Fibroblast of lung (primary cell): Measurements from ENCODE around the gene MIPOL1. TPM values are rescaled to one million over a fixed set of nuclear protein-coding genes. Genes with fewer than 3 reads are reported as not detected.
"Not testable (repeated sequence)": the region's sequence is repeated elsewhere in the genome, so short reads cannot be mapped to it uniquely, and the experiment has no call there.

Experiments used
- DNase-seq, 2 donors: peaks; one replicate each; pipeline versions ENCODE4 v3.0.0 to v3.0.0-alpha.2; 2010; ENCODE audit warnings: low read depth in 2 of 2
- H2AFZ ChIP-seq: 2 replicates; pipeline ENCODE4 v1.5.1; 2012; ENCODE audit warnings: low read length, control low read depth, inconsistent platforms
- H3K27ac ChIP-seq: 2 replicates; pipeline ENCODE4 v1.5.1; 2011; ENCODE audit warnings: low read length, control low read depth; ENCODE audit not compliant: insufficient read depth
- H3K27me3 ChIP-seq: 2 replicates; pipeline ENCODE4 v1.5.1; 2011; ENCODE audit warnings: mild to moderate bottlenecking, low read length; ENCODE audit not compliant: control insufficient read depth, insufficient read depth
- H3K36me3 ChIP-seq: 2 replicates; pipeline ENCODE4 v1.5.1; 2011; ENCODE audit warnings: low read length; ENCODE audit not compliant: control insufficient read depth, insufficient read depth
- H3K4me1 ChIP-seq: 2 replicates; pipeline ENCODE4 v1.5.1; 2011; ENCODE audit warnings: low read length; ENCODE audit not compliant: control insufficient read depth, insufficient read depth; ENCODE audit errors: extremely low read depth
- H3K4me2 ChIP-seq: 2 replicates; pipeline ENCODE4 v1.5.1; 2011; ENCODE audit warnings: low read length, control low read depth; ENCODE audit not compliant: insufficient read depth; ENCODE audit errors: extremely low read depth
- H3K4me3 ChIP-seq, 4 experiments: fragments of 200-600 bp in 1 of 4; sonication (generic) in 1 of 4; replicated peaks in 1 of 4; 2 replicates each; pipeline ENCODE4 v1.5.1; 2011 to 2016; ENCODE audit warnings: low read length in 4 of 4, low read depth in 3 of 4, mild to moderate bottlenecking in 3 of 4, control low read depth in 2 of 4, inconsistent platforms in 1 of 4, mixed read lengths in 1 of 4; ENCODE audit not compliant: insufficient read depth in 1 of 4; ENCODE audit errors: control extremely low read depth in 1 of 4
- H3K79me2 ChIP-seq: 2 replicates; pipeline ENCODE4 v1.5.1; 2012; ENCODE audit warnings: mild to moderate bottlenecking, low read length, inconsistent platforms; ENCODE audit not compliant: control insufficient read depth, insufficient read depth
- H3K9ac ChIP-seq: 2 replicates; pipeline ENCODE4 v1.5.1; 2011; ENCODE audit warnings: mild to moderate bottlenecking, low read length, control low read depth; ENCODE audit not compliant: insufficient read depth
- H3K9me3 ChIP-seq: 2 replicates; pipeline ENCODE4 v1.5.1; 2012; ENCODE audit warnings: low read depth, low read length; ENCODE audit not compliant: control insufficient read depth, insufficient read depth
- H4K20me1 ChIP-seq: 2 replicates; pipeline ENCODE4 v1.5.1; 2011; ENCODE audit warnings: low read length; ENCODE audit not compliant: control insufficient read depth, insufficient read depth; ENCODE audit errors: extremely low read depth
- EZH2 ChIP-seq: IDR thresholded peaks from 2 replicates; pipeline ENCODE4 v1.5.1; 2012; ENCODE audit warnings: low read length, control low read depth, mild to moderate bottlenecking; ENCODE audit errors: missing control alignments
- polyA plus RNA-seq, 2 donors: library from polyadenylated mRNA; depleted of rRNA in 1 of 2; stranded (reverse) in 1 of 2; unstranded in 1 of 2; fragments of >200 nt; gene quantifications; 2 replicates each; pipeline ENCODE4 v1.2.1, GENCODE V29; 2011 to 2012; ENCODE audit warnings: missing spikeins in 1 of 2
- total RNA-seq: library from RNA; depleted of rRNA; stranded (reverse); fragments of >200 nt; gene quantifications from 2 replicates; pipeline ENCODE4 v1.2.1, GENCODE V29; 2014
- TF ChIP-seq, protein P1 (sequence below), 2 donors: IDR thresholded peaks in 1 of 2; conservative IDR thresholded peaks in 1 of 2; 1 replicate in 1 of 2; 2 replicates in 1 of 2; pipeline ENCODE4 v1.5.1; 2011 to 2012; ENCODE audit warnings: low read length in 2 of 2, control low read depth in 1 of 2, inconsistent platforms in 1 of 2, low read depth in 1 of 2, mild to moderate bottlenecking in 1 of 2

The MIPOL1 gene
- total and polyA plus RNA-seq, 2 donors (not counting 1 experiment from before 2014, with no cell fraction given) = 6.4 to 8.6 TPM

DNA sequence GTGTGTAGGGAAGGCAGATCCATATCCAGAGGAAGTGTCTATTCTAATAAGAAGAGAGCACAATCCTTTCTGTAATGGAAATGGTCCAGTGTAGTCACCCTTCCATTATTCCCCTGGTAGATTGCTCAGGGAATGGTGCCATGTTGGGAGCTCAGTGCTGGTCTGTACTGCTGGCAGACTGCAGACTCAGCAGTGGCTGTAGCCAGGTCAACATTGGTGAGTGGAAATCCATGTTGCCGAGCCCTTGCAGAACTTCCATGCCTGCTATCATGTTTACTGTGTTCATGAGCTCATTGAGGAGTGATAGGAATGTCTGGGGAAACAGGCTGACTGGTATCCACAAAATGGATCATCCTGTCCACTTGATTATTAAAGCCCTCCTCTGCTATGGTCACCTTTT, 128.7 kb downstream of the MIPOL1 start:
- no peak for DNase-seq
- Histone ChIP-seq H3K4me2 (no peak overlapping the region), H3K4me1 (no peaks in the 10 kb centered on the region), H3K79me2 (no peaks in the 10 kb centered on the region), H3K9me3 (no peaks in the 10 kb centered on the region), H3K36me3 (no peaks in the 10 kb centered on the region), H3K27ac (no peak overlapping the region), H3K9ac (no peak overlapping the region), H3K27me3 (no peaks in the 10 kb centered on the region), H3K4me3 (no peak overlapping the region), H2AFZ (no peak overlapping the region), H4K20me1 (no peaks in the 10 kb centered on the region)
- TF ChIP-seq EZH2 = no peak
- TF ChIP-seq, protein P1, sequence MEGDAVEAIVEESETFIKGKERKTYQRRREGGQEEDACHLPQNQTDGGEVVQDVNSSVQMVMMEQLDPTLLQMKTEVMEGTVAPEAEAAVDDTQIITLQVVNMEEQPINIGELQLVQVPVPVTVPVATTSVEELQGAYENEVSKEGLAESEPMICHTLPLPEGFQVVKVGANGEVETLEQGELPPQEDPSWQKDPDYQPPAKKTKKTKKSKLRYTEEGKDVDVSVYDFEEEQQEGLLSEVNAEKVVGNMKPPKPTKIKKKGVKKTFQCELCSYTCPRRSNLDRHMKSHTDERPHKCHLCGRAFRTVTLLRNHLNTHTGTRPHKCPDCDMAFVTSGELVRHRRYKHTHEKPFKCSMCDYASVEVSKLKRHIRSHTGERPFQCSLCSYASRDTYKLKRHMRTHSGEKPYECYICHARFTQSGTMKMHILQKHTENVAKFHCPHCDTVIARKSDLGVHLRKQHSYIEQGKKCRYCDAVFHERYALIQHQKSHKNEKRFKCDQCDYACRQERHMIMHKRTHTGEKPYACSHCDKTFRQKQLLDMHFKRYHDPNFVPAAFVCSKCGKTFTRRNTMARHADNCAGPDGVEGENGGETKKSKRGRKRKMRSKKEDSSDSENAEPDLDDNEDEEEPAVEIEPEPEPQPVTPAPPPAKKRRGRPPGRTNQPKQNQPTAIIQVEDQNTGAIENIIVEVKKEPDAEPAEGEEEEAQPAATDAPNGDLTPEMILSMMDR (conservative IDR thresholded peaks at IDR 0.05 in 1 of 2, IDR thresholded peaks at IDR 0.05 in 1 of 2; ENCODE audit: low read depth in 1 of 2, low read length in 2 of 2) = no peak

DNA sequence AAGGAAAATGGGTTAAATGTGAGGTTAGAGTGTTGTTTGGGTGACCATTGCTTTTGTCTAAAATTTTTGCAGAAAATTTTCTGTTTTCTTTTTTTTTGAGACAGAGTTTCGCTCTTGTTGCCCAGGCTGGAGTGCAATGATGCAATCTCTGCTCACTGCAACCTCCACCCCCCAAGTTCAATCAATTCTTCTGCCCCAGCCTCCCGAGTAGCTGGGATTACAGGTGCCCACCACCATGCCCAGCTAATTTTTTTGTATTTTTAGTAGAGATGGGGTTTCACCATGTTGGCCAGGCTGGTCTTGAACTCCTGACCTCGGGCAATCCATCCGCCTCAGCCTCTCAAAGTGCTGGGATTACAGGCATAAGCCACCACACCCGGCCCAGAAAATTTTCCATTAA, 130.2 kb downstream of the MIPOL1 start:
- not testable (repeated sequence) for H3K27me3 ChIP-seq, H3K36me3 ChIP-seq

DNA sequence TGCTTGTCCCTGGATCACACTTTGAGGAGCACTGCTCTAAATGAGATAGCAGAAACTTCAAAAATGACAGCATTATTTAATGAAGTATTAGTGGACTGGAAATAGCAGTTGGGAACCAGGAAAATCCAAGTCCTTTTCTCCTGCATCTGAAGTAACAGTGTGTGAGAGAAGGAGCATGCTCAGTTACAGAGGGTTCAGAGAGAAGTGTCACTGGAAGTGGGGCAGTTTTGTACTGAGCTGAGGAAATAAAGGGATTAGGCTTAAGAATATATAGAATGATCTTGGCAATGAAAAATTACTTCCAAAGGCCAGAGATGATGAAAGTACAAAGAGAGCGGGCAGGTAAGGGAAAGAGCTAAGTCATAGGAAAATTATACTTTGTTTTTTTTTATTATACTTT, 130.9 kb downstream of the MIPOL1 start:
- no peak for TF ChIP-seq EZH2
- TF ChIP-seq, protein P1 (conservative IDR thresholded peaks at IDR 0.05 in 1 of 2, IDR thresholded peaks at IDR 0.05 in 1 of 2; ENCODE audit: low read depth in 1 of 2, low read length in 2 of 2) = no peak
- Histone ChIP-seq H3K79me2 (no peaks in the 10 kb centered on the region), H3K4me3 (no peak overlapping the region), H3K36me3 (no peaks in the 10 kb centered on the region), H3K27ac (no peak overlapping the region), H3K4me1 (no peaks in the 10 kb centered on the region), H3K27me3 (no peaks in the 10 kb centered on the region), H2AFZ (no peak overlapping the region), H3K9ac (no peak overlapping the region), H4K20me1 (no peaks in the 10 kb centered on the region), H3K9me3 (no peaks in the 10 kb centered on the region), H3K4me2 (no peak overlapping the region)
- no peak for DNase-seq

More for the DNA sequence above, 130.2 kb downstream of the MIPOL1 start:
- H2AFZ ChIP-seq, H3K4me2 ChIP-seq, H4K20me1 ChIP-seq, H3K9ac ChIP-seq, H3K4me3 ChIP-seq, H3K27ac ChIP-seq, H3K79me2 ChIP-seq, H3K4me1 ChIP-seq, DNase-seq, H3K9me3 ChIP-seq: not testable (repeated sequence)
